Activated T-cell treated with anti-CD3 and anti-CD28 coated beads for 48 hours (primary cell): ENCODE measurements around the gene BEST1.
"Not testable (repeated sequence)": the region's sequence is repeated elsewhere in the genome, so short reads cannot be mapped to it uniquely, and the experiment has no call there.

Experiments
- DNase-seq: peaks from one replicate; pipeline ENCODE4 v3.0.0-alpha.2; 2020; ENCODE audit warnings: low read depth

Gene BEST1

DNA sequence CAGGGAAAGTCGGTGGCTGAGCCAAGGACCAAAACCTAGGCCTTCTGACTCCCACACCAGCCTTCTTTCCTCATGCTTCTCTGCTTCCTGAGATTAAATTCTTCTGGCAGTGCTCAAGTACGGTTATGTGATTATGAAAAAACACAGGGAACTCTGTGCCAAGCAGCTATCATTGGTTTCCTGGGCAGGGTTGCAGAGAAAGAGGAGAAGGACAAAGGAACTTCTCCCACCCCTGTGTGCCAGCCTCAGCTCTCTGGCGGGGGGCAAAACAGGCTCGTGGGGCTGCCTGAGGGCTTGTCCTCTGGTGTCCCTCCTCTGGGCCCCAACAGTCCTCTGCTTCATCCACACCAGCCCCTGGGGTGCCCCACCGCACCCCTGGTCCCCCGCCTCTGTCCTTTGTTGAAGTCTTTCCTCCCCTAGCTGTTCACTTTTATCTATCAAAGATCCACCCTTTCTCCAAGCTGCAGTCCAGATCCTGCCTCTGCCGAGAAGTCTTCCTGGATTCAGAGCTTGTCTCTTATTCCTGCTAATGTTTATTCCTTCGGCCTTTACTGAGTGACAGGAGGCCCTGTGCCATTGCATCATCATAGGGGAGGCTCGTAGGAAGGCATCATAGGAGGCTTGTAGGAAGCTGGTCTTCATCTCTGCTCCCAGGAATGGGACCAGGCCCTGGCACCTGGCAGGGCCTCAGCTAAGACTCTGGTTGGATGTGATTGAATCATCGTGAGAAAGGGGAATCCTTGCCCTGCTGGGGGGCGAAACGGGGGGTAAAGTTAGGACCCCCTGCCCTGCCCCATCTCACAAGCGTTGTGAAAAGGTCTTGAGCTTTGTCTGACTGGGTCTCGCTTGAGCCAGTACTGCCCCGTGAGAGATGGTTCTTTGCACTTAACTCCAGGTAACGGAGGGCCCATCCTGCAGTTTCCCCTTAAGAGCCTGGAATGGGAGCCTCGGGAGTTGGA, 28.8 kb downstream of the BEST1 start:
- no peak for DNase-seq

DNA sequence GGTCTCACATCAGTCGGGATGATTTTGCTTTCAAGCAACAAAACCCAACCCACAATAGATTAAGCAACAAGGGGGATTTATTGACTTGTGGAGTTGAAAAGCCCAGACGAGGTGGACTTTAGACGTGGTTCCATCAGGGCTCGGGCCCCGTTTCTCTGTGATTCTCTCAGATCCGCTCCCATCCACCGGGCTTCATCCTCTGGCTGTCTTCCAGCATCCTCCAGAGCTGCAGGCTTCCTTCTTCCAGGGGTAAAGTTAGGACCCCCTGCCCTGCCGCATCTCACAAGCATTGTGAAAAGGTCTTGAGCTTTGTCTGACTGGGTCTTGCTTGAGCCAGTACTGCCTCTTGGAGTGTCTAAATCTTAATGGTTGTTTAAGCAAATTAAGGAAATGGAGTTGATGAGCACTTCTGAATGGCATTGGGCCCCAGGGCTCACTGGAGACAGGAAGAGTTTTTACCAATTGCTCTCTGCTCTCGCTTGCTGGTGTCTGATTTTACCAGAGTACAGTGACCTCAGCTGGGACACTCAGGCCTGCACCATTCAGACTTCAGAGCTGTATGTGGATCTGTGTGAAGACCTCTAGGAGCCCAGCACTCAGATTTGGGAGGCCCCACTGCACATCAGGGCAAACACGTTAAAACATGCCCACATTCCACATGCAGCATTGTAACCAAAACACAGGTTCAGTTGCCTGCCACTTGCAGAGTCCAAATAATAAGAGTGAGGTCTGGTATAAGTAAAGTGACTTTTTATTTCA, 30.8 kb downstream of the BEST1 start:
- no peak for DNase-seq

DNA sequence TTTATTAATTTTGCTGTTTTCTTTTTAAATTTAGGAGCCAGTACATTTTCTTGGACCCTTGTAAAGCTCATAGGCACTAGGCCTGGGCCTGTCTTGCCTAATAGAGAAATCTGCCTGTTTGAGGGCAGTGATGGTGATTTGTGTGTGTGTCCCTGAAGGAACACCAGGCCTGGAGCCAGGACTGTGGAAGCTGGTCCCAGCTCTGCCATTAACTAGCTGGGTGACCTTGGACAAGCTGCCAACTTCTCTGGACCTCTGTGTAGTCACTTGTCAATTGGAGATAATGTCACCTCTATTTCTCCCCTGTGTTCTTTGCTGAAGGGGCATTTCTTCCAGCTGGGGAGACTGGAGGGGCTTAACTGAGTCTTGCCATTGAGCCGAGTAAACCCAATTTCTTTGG, 33.3 kb downstream of the BEST1 start:
- no peak for DNase-seq

DNA sequence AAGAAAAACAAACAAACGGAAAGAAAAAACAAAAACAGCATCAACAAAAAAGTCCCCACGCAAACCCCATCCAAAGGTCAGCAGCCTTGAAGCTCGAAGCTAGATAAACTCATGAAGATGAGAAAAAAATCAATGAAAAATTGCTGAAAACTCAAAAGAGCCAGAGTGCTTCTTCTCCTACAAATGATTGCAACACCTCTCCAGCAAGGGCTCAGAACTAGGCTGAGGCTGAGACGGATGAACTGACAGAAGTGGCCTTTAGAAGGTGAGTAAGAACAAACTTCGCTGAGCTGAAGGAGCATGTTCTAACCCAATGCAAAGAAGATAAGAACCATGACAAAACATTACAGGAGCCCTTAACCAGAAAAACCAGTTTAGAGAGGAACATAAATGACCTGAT, 35.7 kb downstream of the BEST1 start:
- DNase-seq, result no peak

DNA sequence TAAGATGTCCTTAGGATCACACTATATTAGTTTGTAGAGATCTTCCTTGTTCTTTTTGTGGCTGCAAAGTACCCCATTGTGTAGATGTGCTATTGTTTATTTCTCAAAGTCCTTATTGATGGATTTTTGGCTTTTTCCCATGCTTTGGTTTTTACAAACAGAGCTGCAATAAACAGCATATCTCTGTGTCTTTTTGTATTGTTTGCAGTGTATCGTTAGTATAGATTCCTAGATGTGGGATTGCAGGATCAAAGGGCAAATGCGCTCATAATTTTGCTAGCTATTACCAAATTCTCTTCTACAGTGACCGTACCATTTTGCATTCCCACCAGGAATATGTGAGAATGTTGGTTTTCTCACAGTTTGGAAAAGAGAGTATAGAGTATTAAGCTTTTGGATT, 44.8 kb downstream of the BEST1 start:
- DNase-seq, result no peak

DNA sequence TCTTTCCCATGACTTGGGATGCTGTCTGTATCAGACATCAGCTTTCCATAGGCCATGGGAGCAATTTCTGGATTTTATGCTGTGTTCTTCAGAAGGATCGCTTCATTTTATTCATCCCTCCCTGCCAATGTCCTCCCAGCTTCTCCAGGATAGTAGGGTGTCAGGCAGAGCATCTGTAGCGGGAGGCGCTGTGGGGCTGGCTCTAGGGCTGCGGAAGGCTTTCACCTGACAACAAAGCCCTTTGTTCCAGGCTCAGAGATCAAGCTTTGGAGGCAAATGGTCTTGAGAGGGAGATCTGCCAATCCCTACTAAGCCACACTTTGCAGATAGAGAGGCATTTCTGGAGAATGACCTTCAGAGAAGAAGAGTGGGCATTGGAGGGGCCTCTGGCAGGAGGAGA, 46.8 kb downstream of the BEST1 start:
- DNase-seq, result no peak

DNA sequence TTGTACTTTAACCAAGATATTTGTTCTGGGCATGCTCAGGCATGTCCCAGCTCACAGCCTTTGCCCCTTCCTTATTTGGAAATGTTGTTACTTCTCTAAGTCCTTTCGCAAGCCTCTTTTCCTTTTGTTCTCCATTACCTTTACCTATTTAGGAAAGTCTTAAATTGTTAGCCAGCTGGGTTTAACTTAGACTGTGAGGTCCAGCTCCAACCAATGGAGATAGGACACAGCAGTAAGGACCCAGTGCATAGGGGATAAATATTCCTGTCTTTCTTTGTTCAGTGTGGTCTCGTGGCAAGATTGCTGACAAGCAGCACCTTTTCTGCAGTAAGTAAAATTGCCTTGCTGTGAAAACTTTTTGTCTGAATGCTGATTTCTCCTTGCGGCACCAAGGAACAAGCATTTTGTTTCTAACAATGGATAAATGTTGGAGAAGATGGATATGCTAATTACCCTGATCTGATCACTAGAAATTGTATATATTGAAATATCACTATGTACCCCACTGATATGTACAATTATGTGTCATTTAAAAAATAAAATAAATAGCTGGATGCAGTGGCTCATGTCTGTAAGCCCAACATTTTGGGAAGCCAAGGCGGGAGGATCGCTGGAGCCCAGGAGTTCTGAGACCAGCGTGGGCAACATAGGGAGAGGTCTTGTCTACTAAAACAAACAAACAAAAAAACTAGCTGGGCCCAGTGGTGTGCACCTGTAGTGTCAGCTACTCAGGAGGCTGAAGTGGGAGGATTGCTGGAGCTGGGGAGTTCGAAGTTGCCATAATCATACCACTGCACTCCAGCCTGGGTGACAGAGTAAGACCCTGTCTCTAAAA, 49.2 kb downstream of the BEST1 start:
- no peak for DNase-seq

DNA sequence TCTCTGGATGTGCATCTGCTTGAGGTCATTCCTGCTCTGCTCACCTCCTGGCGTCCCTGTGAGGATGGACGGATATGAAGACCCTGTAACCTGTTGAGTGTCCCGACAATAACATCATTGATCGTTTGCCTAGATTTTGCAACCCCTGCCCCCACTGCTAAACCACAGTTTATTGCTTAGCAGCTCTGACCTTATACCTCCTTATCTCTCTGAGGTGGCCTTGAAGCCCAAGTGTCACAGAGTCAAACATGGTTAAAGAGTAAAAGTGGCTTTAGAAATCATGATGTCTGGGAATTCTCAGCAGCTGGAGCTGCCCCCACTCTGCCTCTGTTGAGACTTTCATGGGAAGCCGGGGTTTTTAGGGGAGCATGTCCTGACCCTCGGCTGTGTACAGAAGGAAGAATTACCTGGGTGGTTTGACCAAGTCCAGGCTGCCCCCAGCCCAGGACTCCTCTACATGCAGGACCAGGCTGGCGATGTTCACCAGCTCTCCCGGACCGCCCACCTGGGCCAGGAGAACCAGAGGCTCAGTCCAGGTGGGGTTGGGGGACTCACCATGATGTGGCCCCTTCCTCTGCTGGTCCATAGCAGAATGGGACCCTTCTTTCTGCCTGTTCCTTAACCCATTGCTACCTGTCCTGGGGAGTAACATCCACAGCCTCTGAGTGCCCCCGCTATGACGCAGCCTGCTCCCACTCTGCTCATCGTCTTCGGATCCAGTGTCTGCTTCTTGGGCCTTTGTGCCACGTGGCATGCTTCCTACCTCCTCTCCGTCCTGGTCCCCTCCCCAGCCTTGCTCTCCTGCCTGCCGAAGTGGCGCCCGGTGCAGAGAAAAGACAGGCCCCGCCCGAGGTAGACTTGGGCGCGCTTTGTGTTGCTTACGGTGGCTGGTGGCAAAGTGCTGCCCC, 50.6 kb downstream of the BEST1 start:
- no peak for DNase-seq

DNA sequence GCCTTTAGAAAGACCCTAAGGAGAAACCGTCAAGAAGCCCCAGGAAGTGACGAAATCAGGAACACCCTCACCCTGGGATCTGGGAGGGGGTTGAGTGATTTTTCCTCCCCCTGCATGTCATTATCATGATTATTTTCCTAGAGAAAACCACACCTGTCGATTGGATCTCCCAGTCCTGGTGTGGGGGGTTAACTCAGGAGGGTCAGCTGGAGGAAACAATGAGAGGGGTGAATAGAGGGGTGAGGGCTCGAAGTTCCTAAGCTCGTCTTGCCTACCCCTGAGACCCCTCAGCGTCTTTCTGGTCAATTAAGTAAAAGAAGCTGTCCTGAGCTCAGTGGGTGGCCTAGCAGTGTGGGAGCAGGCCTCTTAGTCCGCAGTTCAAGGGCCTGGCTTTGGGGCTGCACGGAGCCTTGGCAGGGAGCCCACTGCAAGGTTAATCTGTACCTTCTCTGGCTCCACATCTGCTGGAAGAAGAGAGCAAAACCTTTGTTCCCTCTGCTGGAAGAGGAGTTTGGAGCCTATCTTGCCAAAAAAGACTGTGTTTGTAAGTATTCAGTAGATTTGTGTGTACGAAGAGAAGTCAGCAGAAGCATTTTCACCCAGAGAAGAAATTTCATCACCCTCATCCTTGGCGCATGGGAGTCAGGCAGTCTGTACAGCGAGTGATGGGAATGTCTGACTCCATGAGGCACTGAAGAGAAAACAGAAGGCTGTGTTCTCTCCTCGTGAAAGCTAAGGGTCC, 51.5 kb downstream of the BEST1 start:
- no peak for DNase-seq

DNA sequence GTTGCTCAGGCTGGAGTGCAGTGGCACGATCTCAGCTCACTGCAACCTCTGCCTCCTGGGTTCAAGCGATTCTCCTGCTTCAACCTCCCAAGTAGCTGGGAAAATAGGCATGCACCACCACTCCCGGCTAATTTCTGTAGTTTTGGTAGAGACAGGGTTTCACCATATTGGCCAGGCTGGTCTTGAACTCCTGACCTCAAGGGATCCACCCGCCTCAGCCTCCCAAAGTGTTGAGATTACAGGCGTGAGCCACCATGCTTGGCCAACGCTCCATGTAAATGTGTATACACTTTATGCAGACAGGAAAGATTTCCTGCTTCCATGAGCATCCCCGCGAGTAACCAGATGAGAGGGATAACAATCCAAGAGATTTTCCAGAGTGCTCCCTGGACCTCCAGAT, 52.1 kb downstream of the BEST1 start:
- DNase-seq, result not testable (repeated sequence)

DNA sequence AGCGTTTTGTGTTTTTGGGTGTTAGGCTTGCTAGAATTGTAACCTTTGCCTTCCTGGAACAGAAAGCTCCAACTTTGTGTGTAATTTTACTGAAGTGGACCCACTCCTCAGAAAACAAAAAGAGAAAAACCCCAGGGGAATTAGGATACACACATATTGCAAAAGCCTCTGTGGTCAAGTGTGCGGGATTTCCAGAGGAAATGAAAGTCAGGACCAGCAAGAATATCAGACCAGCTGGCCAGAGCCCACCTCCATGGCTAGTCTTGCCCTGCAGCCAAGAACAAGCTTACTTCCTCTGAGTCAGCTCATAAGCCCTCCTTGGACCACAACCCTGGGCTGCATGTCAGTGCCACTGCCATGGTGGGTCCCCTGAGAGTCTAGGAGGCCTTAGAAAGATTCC, 54.3 kb downstream of the BEST1 start:
- DNase-seq, result no peak

DNA sequence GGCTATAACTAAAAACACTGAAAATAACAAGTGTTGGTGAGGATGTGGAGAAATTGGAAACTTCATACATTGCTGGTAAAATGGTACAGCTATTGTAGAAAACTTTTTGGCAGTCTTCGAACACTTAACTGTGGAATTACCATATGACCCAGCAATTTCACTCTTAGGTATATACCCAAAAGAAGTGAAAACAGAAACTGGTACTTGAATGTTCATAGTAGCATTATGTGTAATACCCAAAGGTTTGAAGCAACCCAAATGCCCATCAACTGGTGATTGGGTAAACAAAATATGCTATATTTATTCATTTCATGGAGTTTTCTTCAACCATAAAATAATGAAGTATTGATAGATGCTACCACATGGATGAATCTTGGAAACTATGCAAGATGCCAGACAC, 58.0 kb downstream of the BEST1 start:
- DNase-seq, result no peak

DNA sequence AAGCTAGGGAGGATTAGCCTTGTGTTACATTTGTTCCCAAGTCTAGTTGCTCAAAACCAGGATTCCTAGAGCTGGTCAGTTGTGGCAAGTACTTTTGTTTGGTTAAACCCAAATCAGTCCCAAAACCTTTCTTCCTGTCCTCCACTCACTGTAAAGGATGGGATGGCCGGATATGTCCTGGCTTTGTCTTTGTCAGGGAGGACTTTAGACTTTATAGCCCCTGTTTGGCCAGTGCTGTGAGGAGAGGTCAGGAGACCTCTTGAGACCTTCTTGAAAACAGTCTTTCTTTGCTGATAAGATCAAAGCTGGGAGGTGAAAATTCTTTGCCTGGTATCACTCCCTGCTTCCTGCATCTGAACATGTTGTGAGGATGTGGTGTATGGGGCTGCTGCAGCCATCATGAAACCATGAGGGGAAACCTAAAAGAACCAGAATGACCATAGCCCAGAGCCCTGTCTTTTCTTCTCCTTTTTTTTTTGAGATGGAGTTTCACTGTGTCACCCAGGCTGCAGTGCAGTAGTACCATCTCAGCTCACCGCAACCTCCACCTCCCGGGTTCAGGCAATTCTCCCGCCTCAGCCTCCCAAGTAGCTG, 60.9 kb downstream of the BEST1 start:
- DNase-seq, result no peak

DNA sequence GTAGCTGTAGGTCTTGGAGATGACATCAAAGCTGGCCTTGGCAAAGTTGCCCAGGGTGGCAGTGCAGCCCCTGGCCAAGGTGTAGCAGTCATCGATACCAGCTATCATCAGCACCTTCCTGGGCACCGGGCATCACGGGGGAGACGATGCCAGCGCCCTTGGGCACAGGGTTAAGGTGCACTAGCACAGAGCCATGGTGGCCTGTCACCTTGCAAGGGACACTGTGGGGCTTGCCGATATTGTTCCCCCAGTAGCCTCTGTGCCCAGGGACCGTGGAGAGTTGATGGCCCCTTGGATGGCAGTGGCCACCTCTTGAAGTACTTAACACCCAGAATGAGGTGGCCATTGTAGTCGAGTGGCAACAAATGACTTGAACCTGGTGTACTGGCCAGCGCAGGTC, 61.7 kb downstream of the BEST1 start:
- DNase-seq, result no peak

DNA sequence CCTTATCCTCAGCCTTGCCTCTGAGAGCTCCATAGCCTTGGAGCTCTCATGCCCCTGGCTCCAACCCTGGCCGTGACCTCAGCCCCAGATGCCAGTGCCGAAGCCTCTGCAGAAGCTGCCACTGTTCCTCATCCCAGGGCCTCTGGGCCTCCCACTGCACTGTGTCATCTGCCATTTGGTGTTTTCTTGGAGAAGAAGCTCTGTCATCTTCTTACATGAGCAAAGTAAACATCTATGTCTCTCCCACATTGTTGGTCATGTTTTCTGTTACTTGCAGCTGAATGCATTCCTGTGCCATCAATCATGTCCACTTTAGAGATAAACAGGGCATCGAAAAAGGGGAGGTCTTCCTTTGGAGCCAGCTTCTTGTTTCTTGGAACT, 62.3 kb downstream of the BEST1 start:
- no peak for DNase-seq

DNA sequence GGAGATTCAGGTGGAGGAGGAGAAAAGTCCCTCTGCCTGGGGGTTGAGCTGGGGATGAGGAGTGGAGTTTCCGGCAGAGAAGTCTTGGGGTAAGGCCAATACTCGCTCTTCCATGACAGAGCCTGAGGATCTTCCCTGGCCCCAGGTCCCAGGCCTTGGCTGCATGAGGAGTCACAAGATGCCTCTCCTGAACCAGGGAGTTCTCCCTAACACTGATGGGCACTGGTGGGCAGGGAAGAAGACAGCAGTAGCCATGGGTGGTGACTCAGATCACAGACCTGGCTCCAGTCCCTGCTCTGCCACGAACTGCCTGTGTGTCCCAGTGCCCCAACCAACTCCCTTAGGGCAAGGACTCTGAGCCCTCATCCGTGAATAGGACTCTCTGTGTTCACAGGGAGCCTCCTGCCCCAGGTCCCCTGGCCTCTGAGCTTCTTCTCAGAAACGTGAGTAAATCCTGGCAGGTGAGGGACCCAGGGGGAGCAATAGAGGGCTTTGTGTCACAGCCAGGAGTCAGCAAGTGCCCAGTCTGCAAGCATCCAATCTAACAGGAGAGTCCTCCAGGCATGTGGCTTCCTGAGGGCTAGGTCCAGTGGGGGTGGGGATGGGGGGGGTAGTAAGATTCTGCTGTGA, 62.8 kb downstream of the BEST1 start:
- no peak for DNase-seq
